ENCODE measurements around the gene TANC1. TPM values are rescaled to one million over a fixed set of nuclear protein-coding genes. Genes with fewer than 3 reads are reported as not detected.

TANC1 gene
- 10 to 100 TPM; 18.1 to 21.4 TPM for polyA plus RNA-seq

DNA sequence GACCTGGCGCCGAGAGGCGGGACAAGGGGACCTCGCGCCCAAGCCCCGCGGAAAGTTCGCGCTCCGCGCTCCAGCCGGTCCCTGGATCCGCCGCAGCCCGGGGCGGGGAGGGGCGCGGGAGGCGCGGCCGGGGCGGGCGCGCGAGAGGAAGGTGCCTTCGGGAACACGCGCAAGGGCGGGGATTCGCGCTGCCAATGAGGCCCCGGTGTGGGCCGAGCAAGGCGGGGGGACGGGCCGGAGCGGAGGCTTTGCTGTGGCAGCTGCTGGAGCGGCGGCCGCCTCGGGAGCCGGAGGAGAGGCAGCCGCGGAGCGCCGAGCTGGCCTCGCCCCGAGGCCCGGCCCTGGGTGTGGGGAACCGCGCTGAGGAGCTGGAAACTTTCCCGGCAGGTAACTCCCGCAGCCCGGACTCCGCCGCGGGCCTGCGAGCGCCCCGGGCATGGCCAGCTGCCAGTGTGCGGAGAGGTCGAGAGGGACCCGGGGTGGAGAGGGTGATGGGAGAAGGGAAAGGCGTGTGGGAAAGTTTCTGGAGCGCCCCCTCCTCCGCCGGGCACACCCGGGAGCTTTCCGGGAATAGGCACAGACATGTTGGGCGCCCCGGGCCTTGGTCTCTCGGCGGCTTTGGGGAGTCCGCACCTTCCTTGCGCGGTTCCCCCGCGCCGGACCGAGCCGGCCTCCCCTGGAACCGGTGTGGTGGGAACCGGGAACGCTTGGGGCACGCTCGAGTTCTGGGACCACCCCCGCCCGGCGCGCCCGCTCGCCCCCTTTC, at the start of gene TANC1:
TANC1 (plus strand) TSS at position 245 of the 766 bp plus-strand sequence. CDS start 97,271 bp downstream, outside the sequence.
- Histone ChIP-seq H3K4me3 (ENCODE audit: low read depth in 1 of 2, low read length in 2 of 2) (peak within 1 kb of the TSS; percentile 79 to 91), H3K27ac (ENCODE audit: low read depth in 2 of 2, low read length in 1 of 2) (peak within 1 kb of the TSS; percentile 90 to 94), H3K36me3 (ENCODE audit: control insufficient read depth in 2 of 2, insufficient read depth in 2 of 2, low read length in 1 of 2) (no peaks in the 10 kb centered on the region), H3K27me3 (ENCODE audit: control insufficient read depth in 1 of 2, insufficient read depth in 2 of 2, low read length in 2 of 2) (no peaks in the 10 kb centered on the region), H3K4me1 (ENCODE audit: control insufficient read depth in 2 of 2, insufficient read depth in 2 of 2, low read length in 1 of 2) (peaks cover 0 to 2% of the 10 kb centered on the region in 2 donors), H3K9me3 (ENCODE audit: control insufficient read depth in 2 of 2, insufficient read depth in 1 of 2, low read depth in 1 of 2, low read length in 1 of 2) (no peaks in the 10 kb centered on the region)
- 0 to 1% methylated on average over 65 to 92 of the region's 92 CpGs for WGBS, 2 donors

DNA sequence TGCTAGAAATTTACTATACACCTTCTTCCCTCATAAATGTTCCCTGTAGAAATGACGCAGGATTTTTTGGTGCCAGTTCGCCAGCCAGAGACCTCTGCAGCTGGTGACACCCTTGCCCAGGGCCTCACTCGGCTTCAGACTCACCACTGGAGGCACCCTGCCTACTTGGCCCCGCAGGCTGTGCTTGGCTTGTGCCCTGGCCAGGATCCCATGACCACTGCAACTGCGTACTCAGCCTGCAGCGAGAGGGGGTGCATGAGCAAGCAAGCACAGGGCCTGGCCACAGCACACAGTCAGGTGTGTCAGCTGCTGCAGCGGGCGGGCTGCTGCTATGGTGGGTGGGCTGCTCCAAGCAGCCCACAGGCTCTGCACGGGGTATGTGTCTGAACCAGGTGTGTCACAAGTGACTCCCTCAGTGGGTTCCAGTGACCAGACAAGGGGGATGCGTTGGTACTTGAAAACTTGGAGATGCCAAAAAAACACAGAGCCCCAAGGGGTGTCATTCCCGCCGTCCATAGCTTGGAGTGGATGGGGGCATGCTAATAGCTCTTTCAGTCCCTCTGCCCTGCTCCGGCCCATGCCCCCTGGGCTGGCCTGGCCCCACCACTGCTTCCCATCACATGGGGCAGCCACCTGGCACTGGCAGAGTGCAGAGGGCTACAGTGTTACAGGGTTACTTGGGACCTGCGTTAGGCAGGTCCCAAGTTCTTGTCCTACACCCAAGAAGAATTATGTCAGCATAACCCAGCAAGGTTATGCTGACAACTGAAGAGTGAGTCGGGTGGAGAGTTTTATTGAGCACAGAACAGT, 46.6 kb upstream of the TANC1 start:
- H3K27me3 ChIP-seq (ENCODE audit: control insufficient read depth in 1 of 2, insufficient read depth in 2 of 2, low read length in 2 of 2), result no peaks in the 10 kb centered on the region

DNA sequence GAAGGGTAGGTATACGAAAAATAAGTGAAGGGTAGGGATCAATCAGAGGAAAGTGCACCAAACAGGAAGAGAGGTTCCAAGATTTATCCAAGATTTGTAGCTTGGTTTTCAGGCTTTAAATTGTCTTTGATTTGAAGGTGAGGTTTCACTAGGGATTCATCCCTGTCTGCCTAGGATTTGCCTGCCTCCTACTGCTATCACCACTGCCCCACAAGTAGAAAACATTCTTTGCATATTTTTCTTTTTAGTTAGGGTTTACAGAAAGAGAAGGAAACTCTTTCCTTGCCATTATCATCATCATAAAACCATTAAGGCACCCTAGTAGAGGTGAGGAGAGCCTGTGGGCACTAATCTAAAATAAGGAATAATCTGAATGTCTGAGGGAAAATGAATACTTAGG, 45.8 kb upstream of the TANC1 start:
- 75 to 83% methylated on average over 1 of the region's 1 CpG for WGBS, 2 donors

More for the DNA sequence above, 46.6 kb upstream of the TANC1 start:
- Histone ChIP-seq H3K9me3 (ENCODE audit: control insufficient read depth in 2 of 2, insufficient read depth in 1 of 2, low read depth in 1 of 2, low read length in 1 of 2) (peaks cover 0 to 2% of the 10 kb centered on the region in 2 donors), H3K4me3 (ENCODE audit: low read depth in 1 of 2, low read length in 2 of 2) (no peak overlapping the region), H3K36me3 (ENCODE audit: control insufficient read depth in 2 of 2, insufficient read depth in 2 of 2, low read length in 1 of 2) (no peaks in the 10 kb centered on the region), H3K4me1 (ENCODE audit: control insufficient read depth in 2 of 2, insufficient read depth in 2 of 2, low read length in 1 of 2) (no peaks in the 10 kb centered on the region), H3K27ac (ENCODE audit: low read depth in 2 of 2, low read length in 1 of 2) (no peak overlapping the region)
- WGBS, 2 donors, result 86 to 93% methylated on average over 15 of the region's 15 CpGs

DNA sequence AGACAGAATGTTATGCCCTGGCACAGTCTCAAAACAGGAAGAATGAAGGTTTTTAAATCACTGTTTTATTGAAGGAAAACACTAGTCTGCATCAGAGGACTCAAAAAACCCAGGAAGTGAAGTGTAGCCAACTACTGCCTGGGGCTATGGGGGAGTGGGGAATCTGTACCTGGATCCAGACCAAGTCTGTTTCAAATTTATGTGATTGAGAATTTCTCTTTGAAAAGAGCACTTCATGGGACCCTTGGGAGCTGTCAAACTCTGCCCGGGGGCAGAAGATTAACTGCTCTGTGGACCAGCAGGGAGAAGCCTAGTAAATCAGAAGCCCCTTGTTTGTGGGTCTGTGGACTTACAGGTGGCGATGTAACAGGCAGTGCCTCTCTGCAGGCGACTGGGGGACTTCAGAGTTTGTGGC, 45.3 kb upstream of the TANC1 start:
- Histone ChIP-seq H3K27ac (ENCODE audit: low read depth in 2 of 2, low read length in 1 of 2) (no peak overlapping the region), H3K27me3 (ENCODE audit: control insufficient read depth in 1 of 2, insufficient read depth in 2 of 2, low read length in 2 of 2) (no peaks in the 10 kb centered on the region), H3K4me1 (ENCODE audit: control insufficient read depth in 2 of 2, insufficient read depth in 2 of 2, low read length in 1 of 2) (no peaks in the 10 kb centered on the region), H3K36me3 (ENCODE audit: control insufficient read depth in 2 of 2, insufficient read depth in 2 of 2, low read length in 1 of 2) (no peaks in the 10 kb centered on the region), H3K9me3 (ENCODE audit: control insufficient read depth in 2 of 2, insufficient read depth in 1 of 2, low read depth in 1 of 2, low read length in 1 of 2) (peaks cover 0 to 2% of the 10 kb centered on the region in 2 donors), H3K4me3 (ENCODE audit: low read depth in 1 of 2, low read length in 2 of 2) (no peak overlapping the region)
- 50 to 57% methylated on average over 3 of the region's 3 CpGs for WGBS, 2 donors

More for the DNA sequence above, 45.8 kb upstream of the TANC1 start:
- no peak overlapping the region for H3K4me3 ChIP-seq (ENCODE audit: low read depth in 1 of 2, low read length in 2 of 2)
- no peaks in the 10 kb centered on the region for H3K27me3 ChIP-seq (ENCODE audit: control insufficient read depth in 1 of 2, insufficient read depth in 2 of 2, low read length in 2 of 2)
- peaks cover 0 to 2% of the 10 kb centered on the region in 2 donors for H3K9me3 ChIP-seq (ENCODE audit: control insufficient read depth in 2 of 2, insufficient read depth in 1 of 2, low read depth in 1 of 2, low read length in 1 of 2)
- no peaks in the 10 kb centered on the region for H3K36me3 ChIP-seq (ENCODE audit: control insufficient read depth in 2 of 2, insufficient read depth in 2 of 2, low read length in 1 of 2)
- no peak overlapping the region for H3K27ac ChIP-seq (ENCODE audit: low read depth in 2 of 2, low read length in 1 of 2)
- no peaks in the 10 kb centered on the region for H3K4me1 ChIP-seq (ENCODE audit: control insufficient read depth in 2 of 2, insufficient read depth in 2 of 2, low read length in 1 of 2)

DNA sequence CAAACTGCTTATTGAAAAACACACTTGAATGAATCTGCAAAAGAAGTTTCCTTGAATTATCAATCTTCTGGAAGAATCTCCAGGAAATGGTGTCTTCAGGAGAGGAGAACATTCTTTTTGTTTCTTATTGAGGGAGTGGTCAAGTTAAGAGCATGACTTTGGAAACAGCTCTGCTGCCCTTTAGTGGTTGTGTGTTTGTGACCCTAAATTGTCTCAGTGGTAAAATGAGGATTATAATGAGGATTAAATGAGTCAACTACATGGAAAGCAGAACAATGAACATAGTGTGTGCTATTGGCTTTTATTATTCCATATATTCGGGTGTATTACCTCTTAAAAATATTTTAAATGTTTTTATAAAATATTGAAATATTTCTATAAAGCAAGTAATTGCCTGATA, 44.8 kb upstream of the TANC1 start:
- WGBS, 2 donors, result 51 to 57% methylated on average over 1 of the region's 1 CpG
- Histone ChIP-seq H3K36me3 (ENCODE audit: control insufficient read depth in 2 of 2, insufficient read depth in 2 of 2, low read length in 1 of 2) (no peaks in the 10 kb centered on the region), H3K4me3 (ENCODE audit: low read depth in 1 of 2, low read length in 2 of 2) (no peak overlapping the region)

DNA sequence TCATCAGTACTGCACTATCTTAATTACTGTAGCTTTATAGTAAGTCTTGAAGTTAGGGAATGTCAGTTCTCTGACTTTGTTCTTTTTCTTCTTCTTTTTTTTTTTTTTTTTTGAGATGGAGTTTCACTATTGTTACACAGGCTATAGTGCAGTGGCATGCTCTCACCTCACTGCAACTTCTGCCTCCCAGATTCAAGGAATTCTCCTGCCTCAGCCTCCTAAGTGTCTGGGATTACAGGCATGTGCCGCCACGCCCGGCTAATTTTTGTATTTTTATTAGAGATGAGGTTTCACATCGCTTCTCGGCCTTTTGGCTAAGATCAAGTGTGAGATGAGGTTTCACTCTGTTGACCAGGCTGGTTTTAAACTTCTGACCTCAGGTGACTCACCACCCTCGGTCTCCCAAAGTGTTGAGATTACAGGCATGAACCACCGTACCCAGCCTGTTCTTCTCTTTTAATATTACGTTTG, 41.9 kb upstream of the TANC1 start:
- no peak overlapping the region for H3K27ac ChIP-seq (ENCODE audit: low read depth in 2 of 2, low read length in 1 of 2)
- peaks cover 0 to 2% of the 10 kb centered on the region in 2 donors for H3K9me3 ChIP-seq (ENCODE audit: control insufficient read depth in 2 of 2, insufficient read depth in 1 of 2, low read depth in 1 of 2, low read length in 1 of 2)
- H3K36me3 ChIP-seq (ENCODE audit: control insufficient read depth in 2 of 2, insufficient read depth in 2 of 2, low read length in 1 of 2), result no peaks in the 10 kb centered on the region
- H3K27me3 ChIP-seq (ENCODE audit: control insufficient read depth in 1 of 2, insufficient read depth in 2 of 2, low read length in 2 of 2), result no peaks in the 10 kb centered on the region
- no peak overlapping the region for H3K4me3 ChIP-seq (ENCODE audit: low read depth in 1 of 2, low read length in 2 of 2)
- WGBS, 2 donors, result 50 to 63% methylated on average over 6 to 8 of the region's 8 CpGs
- H3K4me1 ChIP-seq (ENCODE audit: control insufficient read depth in 2 of 2, insufficient read depth in 2 of 2, low read length in 1 of 2), result no peaks in the 10 kb centered on the region

More for the DNA sequence above, 44.8 kb upstream of the TANC1 start:
- Histone ChIP-seq H3K9me3 (ENCODE audit: control insufficient read depth in 2 of 2, insufficient read depth in 1 of 2, low read depth in 1 of 2, low read length in 1 of 2) (peaks cover 0 to 2% of the 10 kb centered on the region in 2 donors), H3K4me1 (ENCODE audit: control insufficient read depth in 2 of 2, insufficient read depth in 2 of 2, low read length in 1 of 2) (no peaks in the 10 kb centered on the region), H3K27me3 (ENCODE audit: control insufficient read depth in 1 of 2, insufficient read depth in 2 of 2, low read length in 2 of 2) (no peaks in the 10 kb centered on the region), H3K27ac (ENCODE audit: low read depth in 2 of 2, low read length in 1 of 2) (no peak overlapping the region)

- Histone ChIP-seq H3K36me3 (ENCODE audit: control insufficient read depth in 2 of 2, insufficient read depth in 2 of 2, low read length in 1 of 2) (no peaks in the 10 kb centered on the region), H3K9me3 (ENCODE audit: control insufficient read depth in 2 of 2, insufficient read depth in 1 of 2, low read depth in 1 of 2, low read length in 1 of 2) (no peaks in the 10 kb centered on the region), H3K4me1 (ENCODE audit: control insufficient read depth in 2 of 2, insufficient read depth in 2 of 2, low read length in 1 of 2) (no peaks in the 10 kb centered on the region), H3K27ac (ENCODE audit: low read depth in 2 of 2, low read length in 1 of 2) (no peak overlapping the region), H3K4me3 (ENCODE audit: low read depth in 1 of 2, low read length in 2 of 2) (no peak overlapping the region), H3K27me3 (ENCODE audit: control insufficient read depth in 1 of 2, insufficient read depth in 2 of 2, low read length in 2 of 2) (no peaks in the 10 kb centered on the region)
- 89 to 90% methylated on average over 2 of the region's 2 CpGs for WGBS, 2 donors
Measured at GRCh38 chr2:158928515-158928914, 39.9 kb upstream of the TANC1 start.

DNA sequence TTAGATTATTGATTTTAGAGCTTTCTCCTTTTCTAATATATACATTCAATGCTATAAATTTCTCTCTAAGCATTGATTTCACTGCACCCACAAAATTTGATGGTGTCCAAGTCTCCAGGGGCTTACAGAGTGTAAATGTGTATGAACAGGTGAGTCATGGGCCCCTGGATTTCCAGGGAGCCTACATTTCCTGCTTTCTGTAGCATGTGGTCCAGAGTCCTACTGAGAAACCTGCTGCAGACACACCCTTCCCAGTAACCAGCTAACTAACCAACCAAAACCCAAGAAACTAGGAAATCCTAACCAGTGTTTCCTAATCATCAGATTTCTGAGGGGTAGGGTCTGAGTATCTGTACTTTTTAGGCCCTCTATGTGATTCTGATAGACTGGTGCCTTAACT, 39.5 kb upstream of the TANC1 start:
- no peaks in the 10 kb centered on the region for H3K9me3 ChIP-seq (ENCODE audit: control insufficient read depth in 2 of 2, insufficient read depth in 1 of 2, low read depth in 1 of 2, low read length in 1 of 2)
- no peak overlapping the region for H3K4me3 ChIP-seq (ENCODE audit: low read depth in 1 of 2, low read length in 2 of 2)
- no peaks in the 10 kb centered on the region for H3K4me1 ChIP-seq (ENCODE audit: control insufficient read depth in 2 of 2, insufficient read depth in 2 of 2, low read length in 1 of 2)
- H3K27me3 ChIP-seq (ENCODE audit: control insufficient read depth in 1 of 2, insufficient read depth in 2 of 2, low read length in 2 of 2), result no peaks in the 10 kb centered on the region
- no peak overlapping the region for H3K27ac ChIP-seq (ENCODE audit: low read depth in 2 of 2, low read length in 1 of 2)
- H3K36me3 ChIP-seq (ENCODE audit: control insufficient read depth in 2 of 2, insufficient read depth in 2 of 2, low read length in 1 of 2), result no peaks in the 10 kb centered on the region

DNA sequence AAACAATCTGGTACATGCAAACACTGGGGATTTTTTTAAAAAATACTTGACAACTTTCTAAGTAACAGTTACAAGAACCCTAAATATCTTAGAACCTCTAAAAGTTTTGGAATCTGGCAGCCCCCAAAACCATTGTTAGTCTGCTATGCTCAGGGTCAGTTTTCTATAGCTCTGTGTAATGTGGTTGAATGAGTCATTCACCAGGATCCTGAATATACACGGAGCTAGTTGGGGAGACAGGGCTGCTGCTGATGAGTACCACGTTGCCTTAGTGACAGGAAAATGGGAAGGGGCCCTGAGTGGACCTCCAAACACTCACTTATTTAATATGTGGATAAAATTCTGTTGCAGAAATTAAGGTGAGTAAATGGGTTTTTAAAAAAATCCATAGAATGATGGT, 36.9 kb upstream of the TANC1 start:
- WGBS, 2 donors, result 26 to 33% methylated on average over 2 of the region's 2 CpGs
- Histone ChIP-seq H3K27ac (ENCODE audit: low read depth in 2 of 2, low read length in 1 of 2) (no peak overlapping the region), H3K4me1 (ENCODE audit: control insufficient read depth in 2 of 2, insufficient read depth in 2 of 2, low read length in 1 of 2) (no peaks in the 10 kb centered on the region), H3K27me3 (ENCODE audit: control insufficient read depth in 1 of 2, insufficient read depth in 2 of 2, low read length in 2 of 2) (no peaks in the 10 kb centered on the region), H3K36me3 (ENCODE audit: control insufficient read depth in 2 of 2, insufficient read depth in 2 of 2, low read length in 1 of 2) (no peaks in the 10 kb centered on the region), H3K4me3 (ENCODE audit: low read depth in 1 of 2, low read length in 2 of 2) (no peak overlapping the region), H3K9me3 (ENCODE audit: control insufficient read depth in 2 of 2, insufficient read depth in 1 of 2, low read depth in 1 of 2, low read length in 1 of 2) (no peaks in the 10 kb centered on the region)

Data from esophagus (tissue), 2 donors.